ENCODE data around the gene NLRP13.

DNA sequence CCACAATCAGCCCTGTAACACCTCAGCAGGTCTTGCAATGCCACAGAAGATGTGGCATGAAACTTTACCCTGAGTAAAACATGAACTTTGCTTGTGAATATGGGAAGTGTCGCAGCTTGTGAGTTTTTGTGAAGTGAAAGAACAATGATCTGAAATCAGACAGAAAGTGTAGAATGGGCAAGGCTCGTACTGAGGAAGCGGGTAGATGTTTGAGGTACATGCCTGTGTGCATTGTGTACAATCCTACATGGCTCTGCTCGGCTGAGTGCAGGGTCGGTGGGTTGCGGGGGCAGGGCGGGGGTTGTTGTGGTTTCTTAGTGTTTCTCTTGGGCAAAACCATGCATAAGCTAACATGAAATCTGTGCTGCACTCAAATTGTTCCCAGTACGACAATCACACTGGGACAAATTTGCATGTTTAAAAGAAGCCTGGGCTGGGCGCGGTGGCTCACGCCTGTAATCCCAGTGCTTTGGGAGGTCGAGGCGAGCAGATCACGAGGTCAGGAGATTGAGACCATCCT is 1.1 kb downstream of the NLRP13 start:
- TF ChIP-seq, protein P1, sequence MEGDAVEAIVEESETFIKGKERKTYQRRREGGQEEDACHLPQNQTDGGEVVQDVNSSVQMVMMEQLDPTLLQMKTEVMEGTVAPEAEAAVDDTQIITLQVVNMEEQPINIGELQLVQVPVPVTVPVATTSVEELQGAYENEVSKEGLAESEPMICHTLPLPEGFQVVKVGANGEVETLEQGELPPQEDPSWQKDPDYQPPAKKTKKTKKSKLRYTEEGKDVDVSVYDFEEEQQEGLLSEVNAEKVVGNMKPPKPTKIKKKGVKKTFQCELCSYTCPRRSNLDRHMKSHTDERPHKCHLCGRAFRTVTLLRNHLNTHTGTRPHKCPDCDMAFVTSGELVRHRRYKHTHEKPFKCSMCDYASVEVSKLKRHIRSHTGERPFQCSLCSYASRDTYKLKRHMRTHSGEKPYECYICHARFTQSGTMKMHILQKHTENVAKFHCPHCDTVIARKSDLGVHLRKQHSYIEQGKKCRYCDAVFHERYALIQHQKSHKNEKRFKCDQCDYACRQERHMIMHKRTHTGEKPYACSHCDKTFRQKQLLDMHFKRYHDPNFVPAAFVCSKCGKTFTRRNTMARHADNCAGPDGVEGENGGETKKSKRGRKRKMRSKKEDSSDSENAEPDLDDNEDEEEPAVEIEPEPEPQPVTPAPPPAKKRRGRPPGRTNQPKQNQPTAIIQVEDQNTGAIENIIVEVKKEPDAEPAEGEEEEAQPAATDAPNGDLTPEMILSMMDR (conservative IDR thresholded peaks at IDR 0.05; ENCODE audit: low read depth, low read length), result no peak
- TF ChIP-seq EZH2 (IDR thresholded peaks at IDR 0.05; ENCODE audit: borderline replicate concordance, low read depth, low read length, poor library complexity, severe bottlenecking), result no peak

All from A673 (cell line).